ENCODE data around the gene PRICKLE1. TPM values are rescaled to one million over a fixed set of nuclear protein-coding genes. Genes with fewer than 3 reads are reported as not detected.

Gene PRICKLE1
- polyA plus RNA-seq, 1 donor from 2014 or later, result 20.6 TPM

DNA sequence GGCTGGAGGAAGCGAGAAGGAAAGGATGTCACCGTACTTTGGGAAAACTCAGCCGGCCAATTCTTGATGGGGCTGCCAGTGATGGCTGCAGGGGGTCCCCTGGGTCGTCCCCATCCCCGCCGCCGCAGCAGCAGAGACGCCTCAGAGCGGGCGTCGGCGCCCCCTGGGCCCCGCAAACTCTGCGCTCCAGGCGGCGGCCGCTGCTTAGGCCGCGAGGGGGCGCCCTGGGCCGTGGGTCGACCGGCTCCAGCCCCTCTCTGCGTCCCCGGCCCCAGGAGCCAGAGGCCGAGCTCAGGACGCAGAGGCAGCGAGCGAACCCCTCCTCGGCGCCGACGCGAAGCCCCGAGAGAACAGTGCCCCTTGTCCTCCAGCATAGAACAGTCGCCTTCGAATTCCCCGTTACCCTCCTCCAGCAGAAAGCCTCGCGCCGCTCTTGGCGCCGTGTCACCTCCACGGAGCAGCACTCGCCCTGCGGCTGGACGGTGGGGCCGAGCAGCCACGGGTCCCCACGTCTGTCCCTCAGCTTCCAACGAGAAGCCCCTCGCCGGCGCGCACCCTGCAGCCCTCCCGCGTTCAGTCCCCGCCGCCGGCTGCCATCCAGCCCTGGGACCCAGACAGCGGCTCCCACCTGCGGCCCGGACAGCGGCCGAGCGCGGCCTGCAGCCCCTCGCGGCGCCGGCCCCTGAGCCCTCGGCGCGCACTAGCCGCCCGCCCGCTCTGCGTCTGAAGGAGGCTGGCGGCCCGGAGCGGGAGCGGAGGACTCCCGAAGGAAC lies 106.6 kb downstream of the PRICKLE1 start:
- Histone ChIP-seq H3K36me3 (ENCODE audit: insufficient read depth, low read length) (no peaks in the 10 kb centered on the region), H4K20me1 (ENCODE audit: insufficient read depth) (no peaks in the 10 kb centered on the region), H3K79me2 (replicated peaks; ENCODE audit: insufficient read depth, low read length) (peaks cover 26% of the 10 kb centered on the region), H3F3A (ENCODE audit: insufficient read depth, low read length, poor library complexity, severe bottlenecking) (no peaks in the 10 kb centered on the region), H3K4me3 (ENCODE audit: low read length) (peak overlapping the region; percentile 83), H3K27me3 (ENCODE audit: insufficient read depth, low read depth, low read length) (no peaks in the 10 kb centered on the region), H3K9ac (ENCODE audit: low read length) (peak overlapping the region; percentile 82), H3K9me2 (ENCODE audit: insufficient read depth, low read length) (no peaks in the 10 kb centered on the region), H3K4me2 (ENCODE audit: low read length) (peak overlapping the region; percentile 72), H3K27ac (ENCODE audit: low read length) (peak overlapping the region; percentile 65), H2AFZ (ENCODE audit: low read depth, low read length) (peak overlapping the region; percentile 44), H3K9me3 (ENCODE audit: low read length) (no peaks in the 10 kb centered on the region)
- TF ChIP-seq EP300 (conservative IDR thresholded peaks at IDR 0.05; ENCODE audit: poor library complexity, severe bottlenecking) (peak; percentile 10), TAF1 (IDR thresholded peaks at IDR 0.05; ENCODE audit: low read depth) (no peak), MXI1 (conservative IDR thresholded peaks at IDR 0.05; ENCODE audit: poor library complexity, severe bottlenecking) (peak; percentile 14), POLR2AphosphoS5 (IDR thresholded peaks at IDR 0.05) (peak; percentile 46), RAD21 (conservative IDR thresholded peaks at IDR 0.05) (peak; percentile 92), SMC3 (conservative IDR thresholded peaks at IDR 0.05; ENCODE audit: poor library complexity) (peak; percentile 92), EZH2 (IDR thresholded peaks at IDR 0.05; ENCODE audit: borderline replicate concordance, insufficient read depth, low read length, poor library complexity, severe bottlenecking) (no peak)
- TF ChIP-seq, protein P1, sequence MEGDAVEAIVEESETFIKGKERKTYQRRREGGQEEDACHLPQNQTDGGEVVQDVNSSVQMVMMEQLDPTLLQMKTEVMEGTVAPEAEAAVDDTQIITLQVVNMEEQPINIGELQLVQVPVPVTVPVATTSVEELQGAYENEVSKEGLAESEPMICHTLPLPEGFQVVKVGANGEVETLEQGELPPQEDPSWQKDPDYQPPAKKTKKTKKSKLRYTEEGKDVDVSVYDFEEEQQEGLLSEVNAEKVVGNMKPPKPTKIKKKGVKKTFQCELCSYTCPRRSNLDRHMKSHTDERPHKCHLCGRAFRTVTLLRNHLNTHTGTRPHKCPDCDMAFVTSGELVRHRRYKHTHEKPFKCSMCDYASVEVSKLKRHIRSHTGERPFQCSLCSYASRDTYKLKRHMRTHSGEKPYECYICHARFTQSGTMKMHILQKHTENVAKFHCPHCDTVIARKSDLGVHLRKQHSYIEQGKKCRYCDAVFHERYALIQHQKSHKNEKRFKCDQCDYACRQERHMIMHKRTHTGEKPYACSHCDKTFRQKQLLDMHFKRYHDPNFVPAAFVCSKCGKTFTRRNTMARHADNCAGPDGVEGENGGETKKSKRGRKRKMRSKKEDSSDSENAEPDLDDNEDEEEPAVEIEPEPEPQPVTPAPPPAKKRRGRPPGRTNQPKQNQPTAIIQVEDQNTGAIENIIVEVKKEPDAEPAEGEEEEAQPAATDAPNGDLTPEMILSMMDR (IDR thresholded peaks at IDR 0.05; ENCODE audit: poor library complexity, severe bottlenecking), result peak; percentile 96
- TF ChIP-seq, protein P2, sequence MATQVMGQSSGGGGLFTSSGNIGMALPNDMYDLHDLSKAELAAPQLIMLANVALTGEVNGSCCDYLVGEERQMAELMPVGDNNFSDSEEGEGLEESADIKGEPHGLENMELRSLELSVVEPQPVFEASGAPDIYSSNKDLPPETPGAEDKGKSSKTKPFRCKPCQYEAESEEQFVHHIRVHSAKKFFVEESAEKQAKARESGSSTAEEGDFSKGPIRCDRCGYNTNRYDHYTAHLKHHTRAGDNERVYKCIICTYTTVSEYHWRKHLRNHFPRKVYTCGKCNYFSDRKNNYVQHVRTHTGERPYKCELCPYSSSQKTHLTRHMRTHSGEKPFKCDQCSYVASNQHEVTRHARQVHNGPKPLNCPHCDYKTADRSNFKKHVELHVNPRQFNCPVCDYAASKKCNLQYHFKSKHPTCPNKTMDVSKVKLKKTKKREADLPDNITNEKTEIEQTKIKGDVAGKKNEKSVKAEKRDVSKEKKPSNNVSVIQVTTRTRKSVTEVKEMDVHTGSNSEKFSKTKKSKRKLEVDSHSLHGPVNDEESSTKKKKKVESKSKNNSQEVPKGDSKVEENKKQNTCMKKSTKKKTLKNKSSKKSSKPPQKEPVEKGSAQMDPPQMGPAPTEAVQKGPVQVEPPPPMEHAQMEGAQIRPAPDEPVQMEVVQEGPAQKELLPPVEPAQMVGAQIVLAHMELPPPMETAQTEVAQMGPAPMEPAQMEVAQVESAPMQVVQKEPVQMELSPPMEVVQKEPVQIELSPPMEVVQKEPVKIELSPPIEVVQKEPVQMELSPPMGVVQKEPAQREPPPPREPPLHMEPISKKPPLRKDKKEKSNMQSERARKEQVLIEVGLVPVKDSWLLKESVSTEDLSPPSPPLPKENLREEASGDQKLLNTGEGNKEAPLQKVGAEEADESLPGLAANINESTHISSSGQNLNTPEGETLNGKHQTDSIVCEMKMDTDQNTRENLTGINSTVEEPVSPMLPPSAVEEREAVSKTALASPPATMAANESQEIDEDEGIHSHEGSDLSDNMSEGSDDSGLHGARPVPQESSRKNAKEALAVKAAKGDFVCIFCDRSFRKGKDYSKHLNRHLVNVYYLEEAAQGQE (IDR thresholded peaks at IDR 0.05; ENCODE audit: borderline replicate concordance), result peak; percentile 10

DNA sequence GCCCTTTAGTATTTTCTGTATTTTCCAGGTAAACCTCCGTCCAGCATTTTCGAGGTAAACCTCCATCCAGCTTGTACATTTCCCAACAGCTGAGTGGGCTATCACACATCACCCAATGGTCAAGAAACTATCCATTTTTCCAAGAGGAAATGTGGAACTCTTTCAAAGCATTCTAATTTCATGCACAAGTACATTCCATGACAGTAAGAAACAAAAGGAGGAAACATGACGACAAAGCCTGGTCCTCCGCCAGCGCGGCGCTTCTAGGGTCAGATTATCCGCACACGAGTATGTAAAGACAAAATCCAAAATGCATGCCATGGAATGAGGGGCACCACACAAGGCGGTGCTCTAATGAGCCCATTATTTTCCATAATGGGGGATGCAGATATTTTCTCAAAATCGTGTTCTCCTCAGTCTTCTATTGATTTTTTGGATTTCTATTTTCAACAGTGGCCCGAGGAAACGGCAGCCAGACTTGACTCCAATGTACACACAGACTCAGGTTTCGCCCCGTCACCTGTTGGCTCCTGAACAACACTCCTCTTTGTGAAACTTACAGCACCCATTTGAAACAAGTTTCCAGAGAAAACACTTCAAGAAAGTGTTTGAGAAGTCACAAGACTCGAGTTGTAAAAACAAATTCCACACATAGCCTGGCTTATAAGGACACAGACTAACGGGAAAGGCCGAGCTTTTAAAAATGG lies 107.4 kb downstream of the PRICKLE1 start:
- H3K9ac ChIP-seq (ENCODE audit: low read length), result peak overlapping the region; percentile 82
- no peak overlapping the region for H3K27ac ChIP-seq (ENCODE audit: low read length)
- H4K20me1 ChIP-seq (ENCODE audit: insufficient read depth), result no peaks in the 10 kb centered on the region
- no peaks in the 10 kb centered on the region for H3K9me2 ChIP-seq (ENCODE audit: insufficient read depth, low read length)
- H3F3A ChIP-seq (ENCODE audit: insufficient read depth, low read length, poor library complexity, severe bottlenecking), result no peaks in the 10 kb centered on the region
- no peaks in the 10 kb centered on the region for H3K27me3 ChIP-seq (ENCODE audit: insufficient read depth, low read depth, low read length)
- no peaks in the 10 kb centered on the region for H3K36me3 ChIP-seq (ENCODE audit: insufficient read depth, low read length)
- H3K4me3 ChIP-seq (ENCODE audit: low read length), result peak overlapping the region; percentile 83
- H3K9me3 ChIP-seq (ENCODE audit: low read length), result no peaks in the 10 kb centered on the region
- no peak overlapping the region for H2AFZ ChIP-seq (ENCODE audit: low read depth, low read length)
- no peak for TF ChIP-seq SMC3 (conservative IDR thresholded peaks at IDR 0.05; ENCODE audit: poor library complexity)
- TF ChIP-seq RAD21 (conservative IDR thresholded peaks at IDR 0.05), result no peak
- no peak for TF ChIP-seq POLR2AphosphoS5 (IDR thresholded peaks at IDR 0.05)
- TF ChIP-seq EZH2 (IDR thresholded peaks at IDR 0.05; ENCODE audit: borderline replicate concordance, insufficient read depth, low read length, poor library complexity, severe bottlenecking), result no peak
- TF ChIP-seq MXI1 (conservative IDR thresholded peaks at IDR 0.05; ENCODE audit: poor library complexity, severe bottlenecking), result no peak
- no peak for TF ChIP-seq EP300 (conservative IDR thresholded peaks at IDR 0.05; ENCODE audit: poor library complexity, severe bottlenecking)
- TF ChIP-seq, protein P1 (IDR thresholded peaks at IDR 0.05; ENCODE audit: poor library complexity, severe bottlenecking), result no peak
- TF ChIP-seq, protein P2 (IDR thresholded peaks at IDR 0.05; ENCODE audit: borderline replicate concordance), result no peak
- TF ChIP-seq TAF1 (IDR thresholded peaks at IDR 0.05; ENCODE audit: low read depth), result no peak
- H3K4me2 ChIP-seq (ENCODE audit: low read length), result peak overlapping the region; percentile 72
- H3K79me2 ChIP-seq (replicated peaks; ENCODE audit: insufficient read depth, low read length), result peaks cover 26% of the 10 kb centered on the region
